Central memory CD8-positive, alpha-beta T cell (primary cell): ENCODE measurements around the gene DBF4B.
A peak's percentile ranks its signal among the peaks of the same experiment; 100 is the strongest.

Experiments
- ATAC-seq: fragments of 150-1000 bp; cut with Tn5 transposase; replicated peaks from 2 replicates; pipeline ENCODE4 v1.10.0; 2022; ENCODE audit warnings: mild to moderate bottlenecking, moderate FRiP score, moderate number of reproducible peaks; ENCODE audit not compliant: poor library complexity, severe bottlenecking; ENCODE audit errors: extremely low read depth
- DNase-seq, 2 donors: peaks; one replicate each; pipeline ENCODE4 v3.0.0; 2021; ENCODE audit warnings: low spot score in 2 of 2
- H3K27ac Mint-ChIP-seq: one replicate; pipeline ENCODE4 v1.8.0; 2022; ENCODE audit warnings: low read depth, mild to moderate bottlenecking, moderate library complexity, mixed read lengths
- H3K27me3 Mint-ChIP-seq: one replicate; pipeline ENCODE4 v1.8.0; 2022; ENCODE audit warnings: mixed read lengths
- H3K36me3 Mint-ChIP-seq: one replicate; pipeline ENCODE4 v1.8.0; 2022; ENCODE audit warnings: mild to moderate bottlenecking, moderate library complexity, mixed read lengths; ENCODE audit not compliant: insufficient read depth
- H3K4me1 Mint-ChIP-seq: one replicate; pipeline ENCODE4 v1.8.0; 2022; ENCODE audit warnings: mixed read lengths
- H3K4me3 Mint-ChIP-seq: one replicate; pipeline ENCODE4 v1.8.0; 2022; ENCODE audit warnings: mild to moderate bottlenecking, moderate library complexity, mixed read lengths
- H3K9me3 Mint-ChIP-seq: one replicate; pipeline ENCODE4 v1.8.0; 2022; ENCODE audit warnings: mixed read lengths

Gene DBF4B

GRCh38 chr17:44757918-44758413 is 49.5 kb downstream of the DBF4B start:
- no peak overlapping the region for H3K27ac Mint-ChIP-seq
- peak overlapping the region; percentile 70 for H3K4me3 Mint-ChIP-seq
- H3K9me3 Mint-ChIP-seq: no peaks in the 10 kb centered on the region
- DNase-seq (no peak), ATAC-seq (no peak)
- peaks cover 2% of the 10 kb centered on the region for H3K36me3 Mint-ChIP-seq
- H3K4me1 Mint-ChIP-seq: no peaks in the 10 kb centered on the region
- peaks cover 46% of the 10 kb centered on the region for H3K27me3 Mint-ChIP-seq

- ATAC-seq: peak; percentile 54
- DNase-seq: no peak
Measured at GRCh38 chr17:44758414-44759085, 50.1 kb downstream of the DBF4B start, which contains the start of gene ADAM11. TSS of gene ADAM11 (plus strand) at chr17:44758988. CDS start at chr17:44759200, 212 bp downstream.

GRCh38 chr17:44759086-44759915 is 50.8 kb downstream of the DBF4B start:
- DNase-seq: no peak
- peak; percentile 14 for ATAC-seq
- Mint-ChIP-seq H3K4me1 (no peaks in the 10 kb centered on the region), H3K27ac (no peak overlapping the region), H3K27me3 (peaks cover 46% of the 10 kb centered on the region), H3K4me3 (peak overlapping the region; percentile 41), H3K36me3 (peaks cover 2% of the 10 kb centered on the region), H3K9me3 (no peaks in the 10 kb centered on the region)

More at GRCh38 chr17:44758414-44759085, 50.1 kb downstream of the DBF4B start, which contains the start of gene ADAM11:
- Mint-ChIP-seq H3K27ac (no peak within 1 kb of the TSS), H3K36me3 (peaks cover 2% of the 10 kb centered on the region), H3K4me1 (no peaks in the 10 kb centered on the region), H3K4me3 (peak within 1 kb of the TSS; percentile 70), H3K27me3 (peaks cover 46% of the 10 kb centered on the region), H3K9me3 (no peaks in the 10 kb centered on the region)

GRCh38 chr17:44759916-44760243 is 51.4 kb downstream of the DBF4B start:
- H3K9me3 Mint-ChIP-seq: no peaks in the 10 kb centered on the region
- peaks cover 46% of the 10 kb centered on the region for H3K27me3 Mint-ChIP-seq
- H3K36me3 Mint-ChIP-seq: peaks cover 2% of the 10 kb centered on the region
- H3K4me3 Mint-ChIP-seq: peak overlapping the region; percentile 41
- no peak overlapping the region for H3K27ac Mint-ChIP-seq
- ATAC-seq (no peak), DNase-seq (no peak)
- no peaks in the 10 kb centered on the region for H3K4me1 Mint-ChIP-seq

GRCh38 chr17:44760474-44761308 is 52.2 kb downstream of the DBF4B start:
- no peak for DNase-seq
- H3K4me3 Mint-ChIP-seq: no peak overlapping the region
- H3K36me3 Mint-ChIP-seq: peaks cover 3% of the 10 kb centered on the region
- peaks cover 48% of the 10 kb centered on the region for H3K27me3 Mint-ChIP-seq
- no peaks in the 10 kb centered on the region for H3K9me3 Mint-ChIP-seq
- H3K4me1 Mint-ChIP-seq: no peaks in the 10 kb centered on the region
- no peak for ATAC-seq
- H3K27ac Mint-ChIP-seq: no peak overlapping the region

GRCh38 chr17:44761932-44762810 is 53.7 kb downstream of the DBF4B start:
- H3K9me3 Mint-ChIP-seq: no peaks in the 10 kb centered on the region
- no peaks in the 10 kb centered on the region for H3K4me1 Mint-ChIP-seq
- no peak overlapping the region for H3K27ac Mint-ChIP-seq
- peaks cover 56% of the 10 kb centered on the region for H3K27me3 Mint-ChIP-seq
- ATAC-seq: no peak
- DNase-seq: no peak
- H3K36me3 Mint-ChIP-seq: peaks cover 5% of the 10 kb centered on the region
- no peak overlapping the region for H3K4me3 Mint-ChIP-seq

- Mint-ChIP-seq H3K36me3 (peaks cover 4% of the 10 kb centered on the region), H3K4me3 (no peak overlapping the region), H3K4me1 (no peaks in the 10 kb centered on the region), H3K27ac (no peak overlapping the region), H3K27me3 (peaks cover 51% of the 10 kb centered on the region), H3K9me3 (no peaks in the 10 kb centered on the region)
- DNase-seq (no peak), ATAC-seq (no peak)
Measured at GRCh38 chr17:44763170-44763569, 54.7 kb downstream of the DBF4B start.

- Mint-ChIP-seq H3K4me1 (no peaks in the 10 kb centered on the region), H3K36me3 (peaks cover 3% of the 10 kb centered on the region), H3K27ac (no peak overlapping the region), H3K9me3 (no peaks in the 10 kb centered on the region), H3K4me3 (no peak overlapping the region), H3K27me3 (peaks cover 49% of the 10 kb centered on the region)
- ATAC-seq (no peak), DNase-seq (no peak)
Measured at GRCh38 chr17:44765965-44766364, 57.5 kb downstream of the DBF4B start.

GRCh38 chr17:44766409-44767038 is 58.1 kb downstream of the DBF4B start:
- DNase-seq (no peak), ATAC-seq (no peak)
- Mint-ChIP-seq H3K27ac (no peak overlapping the region), H3K4me1 (no peaks in the 10 kb centered on the region), H3K36me3 (peaks cover 3% of the 10 kb centered on the region), H3K27me3 (peaks cover 44% of the 10 kb centered on the region), H3K4me3 (no peak overlapping the region), H3K9me3 (no peaks in the 10 kb centered on the region)

- H3K27me3 Mint-ChIP-seq: peaks cover 34% of the 10 kb centered on the region
- DNase-seq (no peak), ATAC-seq (no peak)
- no peak overlapping the region for H3K4me3 Mint-ChIP-seq
- H3K9me3 Mint-ChIP-seq: no peaks in the 10 kb centered on the region
- H3K4me1 Mint-ChIP-seq: no peaks in the 10 kb centered on the region
- H3K36me3 Mint-ChIP-seq: peaks cover 3% of the 10 kb centered on the region
- no peak overlapping the region for H3K27ac Mint-ChIP-seq
Measured at GRCh38 chr17:44767493-44767892, 59.0 kb downstream of the DBF4B start.

- H3K36me3 Mint-ChIP-seq: peaks cover 3% of the 10 kb centered on the region
- peaks cover 32% of the 10 kb centered on the region for H3K27me3 Mint-ChIP-seq
- H3K27ac Mint-ChIP-seq: no peak overlapping the region
- ATAC-seq (no peak), DNase-seq (no peak)
- H3K9me3 Mint-ChIP-seq: no peaks in the 10 kb centered on the region
- no peaks in the 10 kb centered on the region for H3K4me1 Mint-ChIP-seq
- H3K4me3 Mint-ChIP-seq: no peak overlapping the region
Measured at GRCh38 chr17:44768505-44769142, 60.2 kb downstream of the DBF4B start.
